ENCODE data around the gene PPP2R5C. TPM values are rescaled to one million over a fixed set of nuclear protein-coding genes. Genes with fewer than 3 reads are reported as not detected.

The PPP2R5C gene
- total RNA-seq, 1 donor: 114 TPM

DNA sequence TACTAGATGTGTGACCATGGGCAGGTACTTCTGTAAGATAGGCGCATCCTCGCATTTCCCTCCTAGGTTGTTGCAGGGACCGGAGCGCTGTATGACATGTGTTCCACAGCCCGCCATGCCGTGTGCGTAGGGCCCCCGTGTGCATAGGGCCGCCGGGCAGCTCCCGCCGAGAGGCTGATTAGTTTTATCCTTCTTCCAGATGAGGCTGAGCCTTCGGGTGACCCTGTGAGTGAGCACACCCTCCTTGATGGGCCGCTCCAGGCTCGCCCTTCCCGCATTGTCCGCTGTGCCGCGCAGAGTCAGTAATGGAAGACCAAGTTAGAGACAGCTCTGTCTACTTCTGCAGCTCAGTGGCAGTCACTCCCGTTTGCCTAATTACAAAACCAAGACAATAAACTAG, 130.0 kb downstream of the PPP2R5C start:
- no peak overlapping the region for H3K4me3 ChIP-seq (ENCODE audit: low read depth, low read length)
- no peak for TF ChIP-seq CTCF (IDR thresholded peaks at IDR 0.05; ENCODE audit: insufficient read depth, low read length)
- no peak for DNase-seq (ENCODE audit: low read depth)

DNA sequence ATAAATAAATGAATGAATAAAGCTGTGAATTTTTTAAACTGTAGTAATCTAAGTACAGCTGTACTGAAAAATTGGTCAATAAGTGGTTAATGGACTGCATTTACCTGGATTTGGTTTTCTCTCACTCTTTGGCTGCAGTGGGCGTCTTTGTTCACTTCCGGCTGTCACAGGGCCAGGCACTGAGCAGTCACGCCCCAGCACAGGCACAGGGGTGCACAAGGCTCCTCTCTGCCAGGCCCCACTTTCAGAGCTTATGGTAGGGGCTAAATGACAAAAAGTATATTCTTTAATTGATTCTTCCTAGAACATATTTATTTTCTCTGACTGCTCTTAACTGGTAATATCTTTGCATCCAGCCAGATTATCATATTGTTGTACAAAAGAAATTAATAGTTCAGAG, 132.2 kb downstream of the PPP2R5C start:
- no peak overlapping the region for H3K4me3 ChIP-seq (ENCODE audit: low read depth, low read length)
- TF ChIP-seq CTCF (IDR thresholded peaks at IDR 0.05; ENCODE audit: insufficient read depth, low read length): no peak
- no peak for DNase-seq (ENCODE audit: low read depth)

DNA sequence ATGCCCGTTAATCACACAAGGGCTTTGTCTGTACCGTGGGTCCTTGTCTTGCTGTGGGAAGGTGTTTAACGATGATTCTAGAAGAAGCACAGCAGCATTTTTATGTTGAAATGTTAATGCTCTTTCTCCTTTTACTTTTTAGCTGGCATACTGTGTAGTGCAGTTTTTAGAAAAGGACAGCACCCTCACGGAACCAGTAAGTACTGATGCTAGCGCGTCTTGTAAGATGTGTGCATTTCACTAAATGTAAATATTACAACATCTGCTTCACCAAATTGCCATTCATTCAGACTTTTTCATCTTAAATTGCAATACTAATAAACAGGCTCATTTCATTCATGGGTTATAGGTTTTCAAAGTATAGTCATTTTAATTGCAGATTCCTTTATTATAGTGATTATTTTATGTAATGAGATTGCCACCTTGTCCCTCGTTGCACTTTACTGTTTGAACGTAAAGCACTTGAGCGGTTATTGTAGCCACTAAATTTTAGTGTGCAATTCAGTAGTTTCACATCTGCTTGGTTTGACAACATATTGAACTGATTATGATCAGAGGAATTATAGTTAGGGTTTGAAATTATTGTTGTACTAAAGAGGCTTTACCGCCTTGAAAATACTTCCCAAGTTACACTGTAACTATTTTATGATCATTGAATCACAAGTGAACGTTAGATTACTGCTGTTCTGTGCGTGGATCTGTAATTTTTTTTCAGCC, 133.0 kb downstream of the PPP2R5C start:
- no peak overlapping the region for H3K4me3 ChIP-seq (ENCODE audit: low read depth, low read length)
- no peak for TF ChIP-seq CTCF (IDR thresholded peaks at IDR 0.05; ENCODE audit: insufficient read depth, low read length)
- no peak for DNase-seq (ENCODE audit: low read depth)

GRCh38 chr14:101895256-101895655, 133.7 kb downstream of the PPP2R5C start:
- TF ChIP-seq CTCF (IDR thresholded peaks at IDR 0.05; ENCODE audit: insufficient read depth, low read length): no peak
- H3K4me3 ChIP-seq (ENCODE audit: low read depth, low read length): no peak overlapping the region
- no peak for DNase-seq (ENCODE audit: low read depth)

DNA sequence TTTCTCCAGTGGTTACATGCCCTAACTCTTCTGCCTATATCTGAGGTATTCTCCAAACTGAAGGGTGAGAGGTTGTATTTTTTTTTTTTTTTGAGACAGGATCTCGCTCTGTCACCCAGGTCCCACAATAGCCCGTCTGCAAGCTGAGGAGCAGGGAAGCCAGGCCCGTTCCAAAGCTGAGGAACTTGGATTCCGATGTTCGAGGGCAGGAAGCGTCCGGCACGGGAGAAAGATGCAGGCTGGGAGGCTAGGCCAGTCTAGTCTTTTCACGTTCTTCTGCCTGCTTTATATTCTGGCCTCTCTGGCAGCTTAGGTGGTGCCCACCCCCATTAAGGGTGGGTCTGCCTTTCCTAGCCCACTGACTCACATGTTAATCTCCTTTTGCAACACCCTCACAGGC, 135.8 kb downstream of the PPP2R5C start:
- H3K4me3 ChIP-seq (ENCODE audit: low read depth, low read length): no peak overlapping the region
- no peak for TF ChIP-seq CTCF (IDR thresholded peaks at IDR 0.05; ENCODE audit: insufficient read depth, low read length)

GRCh38 chr14:101898416-101898815, 136.9 kb downstream of the PPP2R5C start:
- TF ChIP-seq CTCF (IDR thresholded peaks at IDR 0.05; ENCODE audit: insufficient read depth, low read length): no peak
- no peak for DNase-seq (ENCODE audit: low read depth)
- H3K4me3 ChIP-seq (ENCODE audit: low read depth, low read length): no peak overlapping the region

More for the DNA sequence above, 135.8 kb downstream of the PPP2R5C start:
- no peak for DNase-seq (ENCODE audit: low read depth)

- no peak for TF ChIP-seq CTCF (IDR thresholded peaks at IDR 0.05; ENCODE audit: insufficient read depth, low read length)
- no peak for DNase-seq (ENCODE audit: low read depth)
- H3K4me3 ChIP-seq (ENCODE audit: low read depth, low read length): no peak overlapping the region
Observed at GRCh38 chr14:101899263-101899662, 137.8 kb downstream of the PPP2R5C start.

Measured in fibroblast of the aortic adventitia (primary cell).